GM12878 (cell line): ENCODE results near the gene SNN. TPM values are rescaled to one million over a fixed set of nuclear protein-coding genes. Genes with fewer than 3 reads are reported as not detected.
A peak's percentile ranks its signal among the peaks of the same experiment; 100 is the strongest.

Experiments used
- DPF2 ChIP-seq: fragments of 450-650 bp; IDR thresholded peaks from 2 replicates; pipeline ENCODE4 v1.6.1; 2017; ENCODE audit warnings: mild to moderate bottlenecking
- ETV6 ChIP-seq, 2 experiments: fragments of 450-650 bp in 1 of 2; IDR thresholded peaks in 1 of 2; conservative IDR thresholded peaks in 1 of 2; 2 replicates each; pipeline ENCODE4 v1.6.1; 2014; ENCODE audit warnings: antibody characterized with exemption in 1 of 2, borderline replicate concordance in 1 of 2, low read depth in 1 of 2, mild to moderate bottlenecking in 1 of 2, moderate library complexity in 1 of 2
- FOS ChIP-seq: IDR thresholded peaks from 3 replicates; pipeline ENCODE4 v1.6.1; 2011; ENCODE audit warnings: borderline replicate concordance; ENCODE audit not compliant: insufficient read length; ENCODE audit errors: extremely low read depth
- HDGF ChIP-seq: fragments of 450-650 bp; IDR thresholded peaks from 2 replicates; pipeline ENCODE4 v1.6.1; 2016; ENCODE audit warnings: antibody characterized with exemption
- IKZF1 ChIP-seq: fragments of 450-650 bp; conservative IDR thresholded peaks from 2 replicates; pipeline ENCODE4 v1.6.1; 2017; ENCODE audit warnings: antibody characterized with exemption, mild to moderate bottlenecking
- IKZF2 ChIP-seq, 2 experiments: fragments of 450-650 bp; IDR thresholded peaks; 2 replicates each; pipeline ENCODE4 v1.6.1; 2017; ENCODE audit warnings: mild to moderate bottlenecking in 2 of 2, moderate library complexity in 2 of 2
- JUNB ChIP-seq: IDR thresholded peaks from 2 replicates; pipeline ENCODE4 v1.6.1; 2016; ENCODE audit warnings: antibody characterized with exemption, mild to moderate bottlenecking
- MTA2 ChIP-seq: fragments of 450-650 bp; IDR thresholded peaks from 2 replicates; pipeline ENCODE4 v1.6.1; 2016; ENCODE audit warnings: low read depth, mild to moderate bottlenecking, moderate library complexity
- MXI1 ChIP-seq: fragments of 150-350 bp; IDR thresholded peaks from 2 replicates; pipeline ENCODE4 v1.6.1; 2011; ENCODE audit warnings: low read depth, mild to moderate bottlenecking, inconsistent platforms, low read length, improper control_type of control experiment
- NBN ChIP-seq: fragments of 450-650 bp; IDR thresholded peaks from 2 replicates; pipeline ENCODE4 v1.6.1; 2016
- NFIC ChIP-seq: IDR thresholded peaks from 2 replicates; pipeline ENCODE4 v1.6.1; 2012; ENCODE audit warnings: low read depth, mild to moderate bottlenecking, inconsistent platforms, low read length, moderate library complexity
- POLR2AphosphoS5 ChIP-seq: IDR thresholded peaks from 2 replicates; pipeline ENCODE4 v1.6.1; 2011; ENCODE audit warnings: mild to moderate bottlenecking, low read length, inconsistent platforms
- RUNX3 ChIP-seq: IDR thresholded peaks from 2 replicates; pipeline ENCODE4 v1.6.1; 2012; ENCODE audit warnings: low read length, inconsistent platforms
- SMAD5 ChIP-seq: IDR thresholded peaks from 2 replicates; pipeline ENCODE4 v1.6.1; 2016; ENCODE audit warnings: antibody characterized with exemption, low read depth
- SMARCA5 ChIP-seq: fragments of 450-650 bp; IDR thresholded peaks from 2 replicates; pipeline ENCODE4 v1.6.1; 2017; ENCODE audit warnings: mild to moderate bottlenecking
- STAT1 ChIP-seq: fragments of 450-650 bp; conservative IDR thresholded peaks from 2 replicates; pipeline ENCODE4 v1.6.1; 2014; ENCODE audit warnings: antibody characterized with exemption, mild to moderate bottlenecking
- TARDBP ChIP-seq: IDR thresholded peaks from 2 replicates; pipeline ENCODE4 v1.6.1; 2016; ENCODE audit warnings: borderline replicate concordance
- YY1 ChIP-seq: IDR thresholded peaks from 2 replicates; pipeline ENCODE4 v1.6.1; 2011; ENCODE audit warnings: low read depth, mild to moderate bottlenecking, low read length
- ZBED1 ChIP-seq: IDR thresholded peaks from 2 replicates; pipeline ENCODE4 v1.6.1; 2016; ENCODE audit warnings: borderline replicate concordance
- ZNF384 ChIP-seq: IDR thresholded peaks from 2 replicates; pipeline ENCODE4 v1.6.1; 2012; ENCODE audit warnings: low read depth, mild to moderate bottlenecking, low read length, improper control_type of control experiment, borderline replicate concordance
- ZSCAN29 ChIP-seq: fragments of 450-650 bp; IDR thresholded peaks from 2 replicates; pipeline ENCODE4 v1.6.1; 2017; ENCODE audit warnings: mild to moderate bottlenecking, moderate library complexity
- polyA plus RNA-seq, 11 experiments: library from polyadenylated mRNA; depleted of rRNA in 4 of 11; unstranded in 6 of 11; stranded (reverse) in 5 of 11; fragments of >200 nt; fragmentation: Nextera tagmentation in 4 of 11; fragmentation: Illumina TruSeq in 1 of 11; extraction: Ambion mirVana in 4 of 11; extraction: Trizol in 1 of 11; gene quantifications; 1 replicate in 1 of 11; 2 replicates in 10 of 11; pipeline versions ENCODE4 v1.2.1 to v1.2.3, GENCODE V29; 2011 to 2016; ENCODE audit warnings: inconsistent platforms in 2 of 11, missing spikeins in 2 of 11, low read depth in 1 of 11
- total RNA-seq, 4 experiments: library from RNA; depleted of rRNA in 3 of 4; stranded (reverse); fragments of >200 nt in 3 of 4; fragmentation: Illumina TruSeq in 1 of 4; extraction: Trizol in 1 of 4; gene quantifications; 2 replicates each; pipeline versions ENCODE4 v1.2.1 to v1.2.3, GENCODE V29; 2013 to 2021
- TF ChIP-seq, protein P1 (sequence below): fragments of 450-650 bp; IDR thresholded peaks from 2 replicates; pipeline ENCODE4 v1.6.1; 2017; ENCODE audit warnings: low read depth, mild to moderate bottlenecking, moderate library complexity
- TF ChIP-seq, protein P2 (sequence below): fragments of 450-650 bp; IDR thresholded peaks from 2 replicates; pipeline ENCODE4 v1.6.1; 2018; ENCODE audit warnings: borderline replicate concordance, mild to moderate bottlenecking; ENCODE audit not compliant: partially characterized antibody
- TF ChIP-seq, protein P3 (sequence below): IDR thresholded peaks from 2 replicates; pipeline ENCODE4 v1.6.1; 2012; ENCODE audit warnings: low read depth, low read length, improper control_type of control experiment
- TF ChIP-seq, protein P4 (sequence below): fragments of 450-650 bp; IDR thresholded peaks from 2 replicates; pipeline ENCODE4 v1.6.1; 2017; ENCODE audit warnings: borderline replicate concordance

Gene SNN
- total and polyA plus RNA-seq, 10 of the 15 experiments (the other 5 are each of a cell fraction or from before 2014, with no cell fraction given) = 2.2 to 43.4 (median 27.8) TPM

DNA sequence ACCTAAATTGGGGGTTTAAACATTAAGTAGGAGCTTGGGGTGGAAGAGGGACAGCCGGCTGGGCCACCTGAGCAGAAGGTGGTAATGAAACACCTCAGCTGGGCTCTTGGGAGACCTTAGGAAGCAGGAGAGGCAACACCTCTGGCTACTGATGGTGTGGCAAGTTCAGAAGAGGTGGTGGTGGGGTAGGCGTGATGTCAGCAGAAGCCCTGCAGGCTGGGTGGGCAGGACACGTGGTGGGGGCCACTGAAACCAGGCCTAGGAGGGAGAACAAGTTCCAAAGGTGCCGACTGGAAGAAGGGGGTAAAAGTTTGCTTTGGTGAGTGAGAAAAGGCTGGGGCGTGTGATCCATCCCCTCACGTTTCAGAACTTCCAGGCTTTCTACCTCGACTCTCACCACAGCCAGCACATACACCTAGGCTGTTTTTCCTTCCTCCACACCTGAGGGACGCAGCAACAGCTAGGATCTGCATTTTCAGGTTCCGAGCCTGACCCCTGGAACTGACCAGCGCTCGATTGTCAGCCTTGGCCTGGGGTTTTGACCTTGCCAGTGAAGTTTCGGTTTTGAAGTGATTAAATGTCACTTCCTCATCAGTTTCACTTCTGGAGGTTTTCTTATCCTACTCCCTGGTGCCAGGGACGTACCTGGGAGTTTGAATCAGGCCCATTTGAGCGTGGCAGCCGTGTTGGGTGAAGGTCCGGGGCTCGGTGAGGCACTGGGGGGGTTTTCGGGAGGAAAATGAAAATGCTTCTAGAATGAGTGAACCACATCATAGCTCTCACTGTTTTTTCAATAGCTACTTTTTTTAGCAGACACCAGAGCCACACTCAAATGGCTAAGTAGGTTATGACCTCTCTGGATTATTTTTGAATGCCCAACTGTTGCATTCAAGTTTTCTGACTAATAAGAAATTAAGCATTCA, 10.0 kb downstream of the SNN start (continued):
- TF ChIP-seq, protein P1, sequence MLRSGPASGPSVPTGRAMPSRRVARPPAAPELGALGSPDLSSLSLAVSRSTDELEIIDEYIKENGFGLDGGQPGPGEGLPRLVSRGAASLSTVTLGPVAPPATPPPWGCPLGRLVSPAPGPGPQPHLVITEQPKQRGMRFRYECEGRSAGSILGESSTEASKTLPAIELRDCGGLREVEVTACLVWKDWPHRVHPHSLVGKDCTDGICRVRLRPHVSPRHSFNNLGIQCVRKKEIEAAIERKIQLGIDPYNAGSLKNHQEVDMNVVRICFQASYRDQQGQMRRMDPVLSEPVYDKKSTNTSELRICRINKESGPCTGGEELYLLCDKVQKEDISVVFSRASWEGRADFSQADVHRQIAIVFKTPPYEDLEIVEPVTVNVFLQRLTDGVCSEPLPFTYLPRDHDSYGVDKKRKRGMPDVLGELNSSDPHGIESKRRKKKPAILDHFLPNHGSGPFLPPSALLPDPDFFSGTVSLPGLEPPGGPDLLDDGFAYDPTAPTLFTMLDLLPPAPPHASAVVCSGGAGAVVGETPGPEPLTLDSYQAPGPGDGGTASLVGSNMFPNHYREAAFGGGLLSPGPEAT = peak; percentile 66; the same call in 1 of the 2 replicates
- TF ChIP-seq, protein P2, sequence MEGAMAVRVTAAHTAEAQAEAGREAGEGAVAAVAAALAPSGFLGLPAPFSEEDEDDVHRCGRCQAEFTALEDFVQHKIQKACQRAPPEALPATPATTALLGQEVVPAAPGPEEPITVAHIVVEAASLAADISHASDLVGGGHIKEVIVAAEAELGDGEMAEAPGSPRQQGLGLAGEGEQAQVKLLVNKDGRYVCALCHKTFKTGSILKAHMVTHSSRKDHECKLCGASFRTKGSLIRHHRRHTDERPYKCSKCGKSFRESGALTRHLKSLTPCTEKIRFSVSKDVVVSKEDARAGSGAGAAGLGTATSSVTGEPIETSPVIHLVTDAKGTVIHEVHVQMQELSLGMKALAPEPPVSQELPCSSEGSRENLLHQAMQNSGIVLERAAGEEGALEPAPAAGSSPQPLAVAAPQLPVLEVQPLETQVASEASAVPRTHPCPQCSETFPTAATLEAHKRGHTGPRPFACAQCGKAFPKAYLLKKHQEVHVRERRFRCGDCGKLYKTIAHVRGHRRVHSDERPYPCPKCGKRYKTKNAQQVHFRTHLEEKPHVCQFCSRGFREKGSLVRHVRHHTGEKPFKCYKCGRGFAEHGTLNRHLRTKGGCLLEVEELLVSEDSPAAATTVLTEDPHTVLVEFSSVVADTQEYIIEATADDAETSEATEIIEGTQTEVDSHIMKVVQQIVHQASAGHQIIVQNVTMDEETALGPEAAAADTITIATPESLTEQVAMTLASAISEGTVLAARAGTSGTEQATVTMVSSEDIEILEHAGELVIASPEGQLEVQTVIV = no peak
- TF ChIP-seq MXI1 = peak; percentile 52; the same call in 1 of the 2 replicates
- peak; percentile 87; the same call in 1 of the 2 replicates for TF ChIP-seq DPF2
- peak; percentile 73 for TF ChIP-seq RUNX3
- peak; percentile 76; the same call in 1 of the 2 replicates for TF ChIP-seq HDGF
- TF ChIP-seq TARDBP = 0 out of 2 replicates have a peak, but pooled peaks have one; percentile 46
- no peak for TF ChIP-seq FOS
- peak; percentile 57 for TF ChIP-seq JUNB
- TF ChIP-seq SMARCA5 = 0 out of 2 replicates have a peak, but pooled peaks have one; percentile 40
- no peak for TF ChIP-seq YY1
- TF ChIP-seq, protein P3, sequence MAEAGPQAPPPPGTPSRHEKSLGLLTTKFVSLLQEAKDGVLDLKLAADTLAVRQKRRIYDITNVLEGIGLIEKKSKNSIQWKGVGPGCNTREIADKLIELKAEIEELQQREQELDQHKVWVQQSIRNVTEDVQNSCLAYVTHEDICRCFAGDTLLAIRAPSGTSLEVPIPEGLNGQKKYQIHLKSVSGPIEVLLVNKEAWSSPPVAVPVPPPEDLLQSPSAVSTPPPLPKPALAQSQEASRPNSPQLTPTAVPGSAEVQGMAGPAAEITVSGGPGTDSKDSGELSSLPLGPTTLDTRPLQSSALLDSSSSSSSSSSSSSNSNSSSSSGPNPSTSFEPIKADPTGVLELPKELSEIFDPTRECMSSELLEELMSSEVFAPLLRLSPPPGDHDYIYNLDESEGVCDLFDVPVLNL = no peak
- no peak for TF ChIP-seq ZSCAN29
- TF ChIP-seq MTA2 = peak; percentile 62
- TF ChIP-seq ETV6 (conservative IDR thresholded peaks at IDR 0.05 in 1 of 2, IDR thresholded peaks at IDR 0.05 in 1 of 2; ENCODE audit: borderline replicate concordance in 1 of 2, low read depth in 1 of 2) = peak in 1 of 2 experiments; percentile 93; a peak in 2 of 4 replicates
- peak; percentile 18; the same call in 1 of the 2 replicates for TF ChIP-seq ZNF384
- TF ChIP-seq STAT1 = no peak
- peak; percentile 61; the same call in 1 of the 2 replicates for TF ChIP-seq ZBED1
- TF ChIP-seq SMAD5 = no peak
- TF ChIP-seq NBN = 0 out of 2 replicates have a peak, but pooled peaks have one; percentile 61
- TF ChIP-seq IKZF1 = peak; percentile 94
- TF ChIP-seq POLR2AphosphoS5 = peak; percentile 60; the same call in 1 of the 2 replicates
- TF ChIP-seq, protein P4, sequence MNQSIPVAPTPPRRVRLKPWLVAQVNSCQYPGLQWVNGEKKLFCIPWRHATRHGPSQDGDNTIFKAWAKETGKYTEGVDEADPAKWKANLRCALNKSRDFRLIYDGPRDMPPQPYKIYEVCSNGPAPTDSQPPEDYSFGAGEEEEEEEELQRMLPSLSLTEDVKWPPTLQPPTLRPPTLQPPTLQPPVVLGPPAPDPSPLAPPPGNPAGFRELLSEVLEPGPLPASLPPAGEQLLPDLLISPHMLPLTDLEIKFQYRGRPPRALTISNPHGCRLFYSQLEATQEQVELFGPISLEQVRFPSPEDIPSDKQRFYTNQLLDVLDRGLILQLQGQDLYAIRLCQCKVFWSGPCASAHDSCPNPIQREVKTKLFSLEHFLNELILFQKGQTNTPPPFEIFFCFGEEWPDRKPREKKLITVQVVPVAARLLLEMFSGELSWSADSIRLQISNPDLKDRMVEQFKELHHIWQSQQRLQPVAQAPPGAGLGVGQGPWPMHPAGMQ = no peak
- TF ChIP-seq NFIC = peak; percentile 74
- TF ChIP-seq IKZF2 (IDR thresholded peaks at IDR 0.05) = peak; percentile 88 to 93
